Mesenchymal stem cell (in vitro differentiated cells and primary cell): ENCODE measurements around the gene ZNF346.
"Not testable (repeated sequence)": the region's sequence is repeated elsewhere in the genome, so short reads cannot be mapped to it uniquely, and the experiment has no call there.

Experiments
- DNase-seq: peaks from one replicate; pipeline ENCODE4 v3.0.0-alpha.2; 2013
- H2AFZ ChIP-seq: one replicate; pipeline ENCODE4 v1.6.1; 2013; ENCODE audit warnings: low read depth, mild to moderate bottlenecking, control low read depth, inconsistent platforms, low read length, moderate library complexity
- H2AK5ac ChIP-seq: 2 replicates; pipeline ENCODE4 v1.6.1; 2013; ENCODE audit warnings: low read length, moderate library complexity, mild to moderate bottlenecking, inconsistent platforms; ENCODE audit not compliant: severe bottlenecking
- H2BK120ac ChIP-seq: one replicate; pipeline ENCODE4 v1.6.1; 2013; ENCODE audit warnings: low read depth, mild to moderate bottlenecking, inconsistent platforms, low read length, moderate library complexity
- H2BK12ac ChIP-seq, 2 experiments: one replicate each; pipeline ENCODE4 v1.6.1; 2013; ENCODE audit warnings: inconsistent platforms in 2 of 2, low read length in 2 of 2, mild to moderate bottlenecking in 2 of 2, moderate library complexity in 2 of 2, control low read depth in 1 of 2
- H2BK15ac ChIP-seq: one replicate; pipeline ENCODE4 v1.6.1; 2013; ENCODE audit warnings: mild to moderate bottlenecking, low read depth, inconsistent platforms; ENCODE audit not compliant: poor library complexity, severe bottlenecking
- H2BK5ac ChIP-seq: 2 replicates; pipeline ENCODE4 v1.6.1; 2013; ENCODE audit warnings: low read depth, mild to moderate bottlenecking, low read length, control low read depth, inconsistent platforms; ENCODE audit not compliant: poor library complexity, severe bottlenecking
- H3K14ac ChIP-seq, 2 experiments: one replicate each; pipeline ENCODE4 v1.6.1; 2013; ENCODE audit warnings: inconsistent platforms in 2 of 2, low read length in 2 of 2, control low read depth in 1 of 2, mild to moderate bottlenecking in 1 of 2, moderate library complexity in 1 of 2
- H3K18ac ChIP-seq, 2 experiments: one replicate each; pipeline ENCODE4 v1.6.1; 2013; ENCODE audit warnings: inconsistent platforms in 2 of 2, low read length in 2 of 2, control low read depth in 1 of 2, low read depth in 1 of 2, mild to moderate bottlenecking in 1 of 2
- H3K23ac ChIP-seq, 2 experiments: one replicate each; pipeline ENCODE4 v1.6.1; 2013; ENCODE audit warnings: inconsistent platforms in 2 of 2, low read length in 2 of 2, mild to moderate bottlenecking in 2 of 2, moderate library complexity in 2 of 2, control low read depth in 1 of 2
- H3K27ac ChIP-seq: 2 replicates; pipeline ENCODE4 v1.5.1; 2013; ENCODE audit warnings: mild to moderate bottlenecking, moderate library complexity, low read length, control low read depth, inconsistent platforms; ENCODE audit not compliant: poor library complexity, severe bottlenecking
- H3K27me3 ChIP-seq, 2 experiments: 2 replicates each; pipeline versions ENCODE4 v1.6.1 to v1.7.0; 2013; ENCODE audit warnings: low read length in 2 of 2, mild to moderate bottlenecking in 2 of 2, moderate library complexity in 2 of 2, control low read depth in 1 of 2, inconsistent platforms in 1 of 2; ENCODE audit not compliant: control insufficient read depth in 1 of 2, insufficient read depth in 1 of 2
- H3K36me3 ChIP-seq, 2 experiments: 2 replicates each; pipeline versions ENCODE4 v1.6.1 to v1.7.0; 2013; ENCODE audit warnings: low read length in 2 of 2, control low read depth in 1 of 2, inconsistent platforms in 1 of 2, low read depth in 1 of 2, mild to moderate bottlenecking in 1 of 2; ENCODE audit not compliant: insufficient read depth in 2 of 2, control insufficient read depth in 1 of 2
- H3K4ac ChIP-seq, 2 experiments: one replicate each; pipeline ENCODE4 v1.6.1; 2013; ENCODE audit warnings: inconsistent platforms in 2 of 2, low read length in 2 of 2, mild to moderate bottlenecking in 2 of 2, moderate library complexity in 2 of 2, control low read depth in 1 of 2, low read depth in 1 of 2
- H3K4me1 ChIP-seq: 2 replicates; pipeline ENCODE4 v1.6.1; 2013; ENCODE audit warnings: low read depth, low read length, control low read depth; ENCODE audit not compliant: control insufficient read depth, insufficient read depth
- H3K4me2 ChIP-seq: 2 replicates; pipeline ENCODE4 v1.6.1; 2013; ENCODE audit warnings: low read length, mild to moderate bottlenecking, inconsistent platforms; ENCODE audit not compliant: poor library complexity, severe bottlenecking
- H3K4me3 ChIP-seq, 2 experiments: 2 replicates each; pipeline versions ENCODE4 v1.5.1 to v1.7.0; 2013; ENCODE audit warnings: low read length in 2 of 2, mild to moderate bottlenecking in 2 of 2, control low read depth in 1 of 2, low read depth in 1 of 2; ENCODE audit not compliant: insufficient read depth in 1 of 2
- H3K79me1 ChIP-seq: replicated peaks from 2 replicates; pipeline ENCODE4 v1.6.1; 2013; ENCODE audit warnings: mild to moderate bottlenecking, control low read depth, low read length, inconsistent platforms; ENCODE audit not compliant: poor library complexity, severe bottlenecking
- H3K9ac ChIP-seq: 2 replicates; pipeline ENCODE4 v1.7.0; 2013; ENCODE audit warnings: mild to moderate bottlenecking, low read length, moderate library complexity
- H3K9me3 ChIP-seq: 2 replicates; pipeline ENCODE4 v1.7.0; 2013; ENCODE audit warnings: mild to moderate bottlenecking, low read length; ENCODE audit not compliant: control insufficient read depth
- H4K8ac ChIP-seq: one replicate; pipeline ENCODE4 v1.6.1; 2013; ENCODE audit warnings: inconsistent platforms, mild to moderate bottlenecking, low read length, moderate library complexity
- H4K91ac ChIP-seq: one replicate; pipeline ENCODE4 v1.6.1; 2013; ENCODE audit warnings: mild to moderate bottlenecking, low read length, inconsistent platforms
- WGBS: methylation state at CpG from one replicate; pipeline ENCODE4 v1.1.7; 2013; ENCODE audit warnings: mixed read lengths; 5-methylcytosine and 5-hydroxymethylcytosine counted together

Gene ZNF346

DNA sequence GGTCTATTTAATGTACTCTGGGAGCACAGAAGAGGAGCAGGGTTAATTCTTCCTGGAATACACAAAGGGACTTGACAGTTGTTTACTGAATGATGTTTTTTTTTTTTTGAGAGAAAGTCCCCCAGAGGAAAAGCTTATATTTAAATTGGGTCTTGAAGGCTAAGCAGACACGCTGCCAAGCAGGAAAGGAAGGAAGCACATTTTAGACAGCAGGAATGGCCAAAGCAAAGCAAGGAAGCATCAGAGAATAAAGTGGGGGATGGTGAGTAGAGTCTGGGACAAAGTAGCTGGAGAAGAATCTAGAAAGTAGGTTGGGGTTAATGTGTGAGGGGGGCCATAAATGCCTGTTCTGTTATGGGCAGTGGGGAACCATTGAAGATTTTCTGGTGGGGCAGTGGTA lies 21.5 kb downstream of the ZNF346 start:
- no peak overlapping the region for H2BK12ac ChIP-seq
- H2BK120ac ChIP-seq = no peak overlapping the region
- H3K4me2 ChIP-seq = no peak overlapping the region
- H3K4ac ChIP-seq = no peak overlapping the region
- no peak for DNase-seq
- H3K79me1 ChIP-seq = peaks cover 26% of the 10 kb centered on the region
- no peak overlapping the region for H2AK5ac ChIP-seq
- no peak overlapping the region for H2BK15ac ChIP-seq
- peaks cover 2% of the 10 kb centered on the region for H3K4me1 ChIP-seq
- no peak overlapping the region for H3K9ac ChIP-seq
- H3K18ac ChIP-seq = no peak overlapping the region
- H2BK5ac ChIP-seq = no peak overlapping the region
- 63% methylated on average over 1 of the region's 1 CpG for WGBS
- H3K27me3 ChIP-seq = no peaks in the 10 kb centered on the region
- peaks cover 27 to 58% of the 10 kb centered on the region in 2 experiments for H3K36me3 ChIP-seq
- no peak overlapping the region for H3K14ac ChIP-seq
- no peak overlapping the region for H3K23ac ChIP-seq
- H4K8ac ChIP-seq = peak overlapping the region; percentile 24
- no peak overlapping the region for H2AFZ ChIP-seq
- no peak overlapping the region for H3K4me3 ChIP-seq
- H3K9me3 ChIP-seq = no peaks in the 10 kb centered on the region
- H4K91ac ChIP-seq = no peak overlapping the region
- H3K27ac ChIP-seq = no peak overlapping the region

GRCh38 chr5:177044641-177045040 lies 22.1 kb downstream of the ZNF346 start:
- H3K4me1 ChIP-seq = no peaks in the 10 kb centered on the region
- H3K9me3 ChIP-seq = no peaks in the 10 kb centered on the region
- H3K14ac ChIP-seq = no peak overlapping the region
- H3K4ac ChIP-seq = no peak overlapping the region
- no peak overlapping the region for H2AFZ ChIP-seq
- DNase-seq = no peak
- H3K18ac ChIP-seq = no peak overlapping the region
- WGBS = 100% methylated on average over 1 of the region's 1 CpG
- H2BK120ac ChIP-seq = no peak overlapping the region
- H3K23ac ChIP-seq = no peak overlapping the region
- no peak overlapping the region for H4K8ac ChIP-seq
- H4K91ac ChIP-seq = no peak overlapping the region
- H3K27me3 ChIP-seq = no peaks in the 10 kb centered on the region
- H3K36me3 ChIP-seq = peaks cover 32 to 65% of the 10 kb centered on the region in 2 experiments
- no peak overlapping the region for H2BK12ac ChIP-seq
- no peak overlapping the region for H3K4me3 ChIP-seq
- peaks cover 22% of the 10 kb centered on the region for H3K79me1 ChIP-seq
- no peak overlapping the region for H3K9ac ChIP-seq
- H2AK5ac ChIP-seq = no peak overlapping the region
- no peak overlapping the region for H3K27ac ChIP-seq
- no peak overlapping the region for H3K4me2 ChIP-seq
- H2BK15ac ChIP-seq = no peak overlapping the region
- no peak overlapping the region for H2BK5ac ChIP-seq

- H3K27ac ChIP-seq = no peak overlapping the region
- H3K9ac ChIP-seq = no peak overlapping the region
- H2BK5ac ChIP-seq = no peak overlapping the region
- no peak overlapping the region for H2AK5ac ChIP-seq
- H4K8ac ChIP-seq = no peak overlapping the region
- no peak overlapping the region for H4K91ac ChIP-seq
- no peak overlapping the region for H2AFZ ChIP-seq
- no peak overlapping the region for H3K18ac ChIP-seq
- H3K4me2 ChIP-seq = no peak overlapping the region
- no peaks in the 10 kb centered on the region for H3K4me1 ChIP-seq
- H3K23ac ChIP-seq = no peak overlapping the region
- no peak overlapping the region for H3K4me3 ChIP-seq
- no peak overlapping the region for H2BK12ac ChIP-seq
- no peak overlapping the region for H3K4ac ChIP-seq
- 94% methylated on average over 4 of the region's 4 CpGs for WGBS
- no peak for DNase-seq
- no peak overlapping the region for H2BK120ac ChIP-seq
- no peak overlapping the region for H2BK15ac ChIP-seq
- H3K9me3 ChIP-seq = no peaks in the 10 kb centered on the region
- peaks cover 36 to 75% of the 10 kb centered on the region in 2 experiments for H3K36me3 ChIP-seq
- H3K79me1 ChIP-seq = peaks cover 24% of the 10 kb centered on the region
- H3K27me3 ChIP-seq = no peaks in the 10 kb centered on the region
- no peak overlapping the region for H3K14ac ChIP-seq
Observed at GRCh38 chr5:177045631-177046030, 23.1 kb downstream of the ZNF346 start.

- H4K8ac ChIP-seq, H3K9me3 ChIP-seq, H3K27ac ChIP-seq, H3K18ac ChIP-seq, H4K91ac ChIP-seq, H2BK5ac ChIP-seq, H2AFZ ChIP-seq, H2BK12ac ChIP-seq, H2AK5ac ChIP-seq, H3K9ac ChIP-seq, H3K27me3 ChIP-seq, H3K23ac ChIP-seq, H3K4me3 ChIP-seq, H3K14ac ChIP-seq, DNase-seq, H3K4me2 ChIP-seq, H3K4ac ChIP-seq, H2BK15ac ChIP-seq, H3K4me1 ChIP-seq, H2BK120ac ChIP-seq: not testable (repeated sequence)
- whole genome bisulfite sequencing = 91% methylated on average over 6 of the region's 7 CpGs
- peaks cover 36 to 79% of the 10 kb centered on the region in 2 experiments for H3K36me3 ChIP-seq
- peaks cover 15% of the 10 kb centered on the region for H3K79me1 ChIP-seq
Observed at GRCh38 chr5:177048531-177048930, 26.0 kb downstream of the ZNF346 start.
